HepG2 (cell line): ENCODE measurements around the gene SLC35B4. TPM values are rescaled to one million over a fixed set of nuclear protein-coding genes. Genes with fewer than 3 reads are reported as not detected.
A peak's percentile ranks its signal among the peaks of the same experiment; 100 is the strongest.

Experiments
- FOSL2 ChIP-seq: sonication (generic); formaldehyde crosslinking; IDR thresholded peaks from 2 replicates; pipeline ENCODE4 v1.4.0; 2020; ENCODE audit warnings: missing genetic modification reagents
- FOXA3 ChIP-seq: IDR thresholded peaks from 2 replicates; pipeline ENCODE4 v1.6.1; 2016; ENCODE audit warnings: missing genetic modification reagents, missing compliant biosample characterization
- NFE2 ChIP-seq: sonication (generic); formaldehyde crosslinking; IDR thresholded peaks from 2 replicates; pipeline ENCODE4 v1.4.0; 2020; ENCODE audit warnings: missing genetic modification reagents
- NR2F6 ChIP-seq, 2 experiments: IDR thresholded peaks; 2 replicates each; pipeline ENCODE4 v1.6.1; 2016; ENCODE audit warnings: antibody characterized with exemption in 1 of 2, mild to moderate bottlenecking in 1 of 2
- POLR2AphosphoS2 ChIP-seq: IDR thresholded peaks from 2 replicates; pipeline ENCODE4 v1.6.1; 2011; ENCODE audit warnings: low read depth, low read length, improper control_type of control experiment
- RORA ChIP-seq: sonication (generic); formaldehyde crosslinking; IDR thresholded peaks from 2 replicates; pipeline ENCODE4 v1.5.0; 2020; ENCODE audit warnings: mild to moderate bottlenecking, missing genetic modification reagents, moderate library complexity
- SP140L ChIP-seq: sonication (generic); formaldehyde crosslinking; IDR thresholded peaks from 2 replicates; pipeline ENCODE4 v1.4.0; 2020; ENCODE audit warnings: missing genetic modification reagents, borderline replicate concordance
- SRSF9 ChIP-seq: fragments of 200-400 bp; formaldehyde crosslinking; IDR thresholded peaks from 2 replicates; pipeline ENCODE4 v1.6.1; 2018; ENCODE audit warnings: borderline replicate concordance, mild to moderate bottlenecking, low read depth, low read length; ENCODE audit not compliant: insufficient read depth, poor library complexity, severe bottlenecking
- TGIF2 ChIP-seq: IDR thresholded peaks from 2 replicates; pipeline ENCODE4 v1.6.1; 2016; ENCODE audit warnings: control low read depth, missing compliant biosample characterization
- ZFYVE20 ChIP-seq: sonication (generic); formaldehyde crosslinking; IDR thresholded peaks from 2 replicates; pipeline ENCODE4 v1.8.0; 2023; ENCODE audit warnings: low read depth, mild to moderate bottlenecking, moderate library complexity, missing genetic modification reagents, borderline replicate concordance
- ZMYM3 ChIP-seq: sonication (generic); formaldehyde crosslinking; IDR thresholded peaks from 2 replicates; pipeline ENCODE4 v1.5.1; 2020; ENCODE audit warnings: mild to moderate bottlenecking, missing genetic modification reagents
- ZNF326 ChIP-seq: sonication (generic); formaldehyde crosslinking; IDR thresholded peaks from 2 replicates; pipeline ENCODE4 v1.4.0; 2020; ENCODE audit warnings: missing genetic modification reagents, borderline replicate concordance
- ZNF501 ChIP-seq: sonication (generic); formaldehyde crosslinking; IDR thresholded peaks from 2 replicates; pipeline ENCODE4 v1.5.1; 2020; ENCODE audit warnings: mild to moderate bottlenecking, moderate library complexity, missing genetic modification reagents
- polyA plus RNA-seq, 8 experiments: library from polyadenylated mRNA; depleted of rRNA in 3 of 8; stranded (reverse) in 7 of 8; unstranded in 1 of 8; fragments of >200 nt; fragmentation: Illumina TruSeq in 4 of 8; extraction: Trizol in 4 of 8; gene quantifications; 2 replicates each; pipeline versions ENCODE4 v1.2.1 to v1.2.3, GENCODE V29; 2011 to 2016; ENCODE audit warnings: low read depth in 4 of 8, missing spikeins in 1 of 8, mixed read lengths in 1 of 8; ENCODE audit not compliant: insufficient read depth in 1 of 8
- total RNA-seq, 5 experiments: library from RNA; depleted of rRNA; stranded (reverse); fragments of >200 nt; fragmentation: Illumina TruSeq; extraction: Trizol; gene quantifications; 2 replicates each; pipeline ENCODE4 v1.2.3, GENCODE V29; 2016; ENCODE audit warnings: low read depth in 1 of 5
- TF ChIP-seq, protein P1 (sequence below): sonication (generic); formaldehyde crosslinking; IDR thresholded peaks from 2 replicates; pipeline ENCODE4 v1.4.0; 2020; ENCODE audit warnings: missing genetic modification reagents
- TF ChIP-seq, protein P2 (sequence below): sonication (generic); formaldehyde crosslinking; IDR thresholded peaks from 2 replicates; pipeline ENCODE4 v1.5.0; 2020; ENCODE audit warnings: missing genetic modification reagents
- TF ChIP-seq, protein P3 (sequence below): sonication (generic); formaldehyde crosslinking; IDR thresholded peaks from 2 replicates; pipeline ENCODE4 v1.4.0; 2020; ENCODE audit warnings: missing genetic modification reagents
- TF ChIP-seq, protein P4 (sequence below): sonication (generic); formaldehyde crosslinking; IDR thresholded peaks from 2 replicates; pipeline ENCODE4 v1.8.0; 2023; ENCODE audit warnings: mild to moderate bottlenecking, missing genetic modification reagents
- TF ChIP-seq, protein P5 (sequence below): sonication (generic); formaldehyde crosslinking; IDR thresholded peaks from 2 replicates; pipeline ENCODE4 v1.4.0; 2020; ENCODE audit warnings: missing genetic modification reagents

Gene SLC35B4
- total and polyA plus RNA-seq, 2 of the 13 experiments (the other 11 are each of a cell fraction or from before 2014, with no cell fraction given), result 17.1 to 17.8 TPM

DNA sequence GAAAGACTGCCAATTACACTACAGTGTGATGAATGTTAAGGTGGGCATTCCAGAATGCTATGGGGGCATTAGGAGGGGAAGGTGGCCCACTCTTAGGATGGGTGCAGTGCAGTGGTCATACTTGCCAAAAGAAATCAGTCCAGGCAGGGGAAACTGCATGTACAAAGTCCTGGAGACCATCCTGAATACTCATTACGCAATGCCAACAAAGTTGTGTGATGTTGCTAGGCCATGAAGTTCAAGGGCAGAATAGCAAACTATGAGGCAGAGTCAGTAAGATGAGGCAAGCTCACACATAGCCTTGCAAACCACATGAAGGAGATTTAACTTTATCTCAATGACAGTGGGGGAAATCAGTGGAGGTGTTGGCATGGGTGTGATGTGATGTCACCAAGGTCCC is 49.8 kb upstream of the SLC35B4 start (continued):
- TF ChIP-seq, protein P1, sequence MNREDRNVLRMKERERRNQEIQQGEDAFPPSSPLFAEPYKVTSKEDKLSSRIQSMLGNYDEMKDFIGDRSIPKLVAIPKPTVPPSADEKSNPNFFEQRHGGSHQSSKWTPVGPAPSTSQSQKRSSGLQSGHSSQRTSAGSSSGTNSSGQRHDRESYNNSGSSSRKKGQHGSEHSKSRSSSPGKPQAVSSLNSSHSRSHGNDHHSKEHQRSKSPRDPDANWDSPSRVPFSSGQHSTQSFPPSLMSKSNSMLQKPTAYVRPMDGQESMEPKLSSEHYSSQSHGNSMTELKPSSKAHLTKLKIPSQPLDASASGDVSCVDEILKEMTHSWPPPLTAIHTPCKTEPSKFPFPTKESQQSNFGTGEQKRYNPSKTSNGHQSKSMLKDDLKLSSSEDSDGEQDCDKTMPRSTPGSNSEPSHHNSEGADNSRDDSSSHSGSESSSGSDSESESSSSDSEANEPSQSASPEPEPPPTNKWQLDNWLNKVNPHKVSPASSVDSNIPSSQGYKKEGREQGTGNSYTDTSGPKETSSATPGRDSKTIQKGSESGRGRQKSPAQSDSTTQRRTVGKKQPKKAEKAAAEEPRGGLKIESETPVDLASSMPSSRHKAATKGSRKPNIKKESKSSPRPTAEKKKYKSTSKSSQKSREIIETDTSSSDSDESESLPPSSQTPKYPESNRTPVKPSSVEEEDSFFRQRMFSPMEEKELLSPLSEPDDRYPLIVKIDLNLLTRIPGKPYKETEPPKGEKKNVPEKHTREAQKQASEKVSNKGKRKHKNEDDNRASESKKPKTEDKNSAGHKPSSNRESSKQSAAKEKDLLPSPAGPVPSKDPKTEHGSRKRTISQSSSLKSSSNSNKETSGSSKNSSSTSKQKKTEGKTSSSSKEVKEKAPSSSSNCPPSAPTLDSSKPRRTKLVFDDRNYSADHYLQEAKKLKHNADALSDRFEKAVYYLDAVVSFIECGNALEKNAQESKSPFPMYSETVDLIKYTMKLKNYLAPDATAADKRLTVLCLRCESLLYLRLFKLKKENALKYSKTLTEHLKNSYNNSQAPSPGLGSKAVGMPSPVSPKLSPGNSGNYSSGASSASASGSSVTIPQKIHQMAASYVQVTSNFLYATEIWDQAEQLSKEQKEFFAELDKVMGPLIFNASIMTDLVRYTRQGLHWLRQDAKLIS (CRISPR knock-in tag), result no peak
- no peak for TF ChIP-seq ZNF501 (CRISPR knock-in tag)
- TF ChIP-seq, protein P2, sequence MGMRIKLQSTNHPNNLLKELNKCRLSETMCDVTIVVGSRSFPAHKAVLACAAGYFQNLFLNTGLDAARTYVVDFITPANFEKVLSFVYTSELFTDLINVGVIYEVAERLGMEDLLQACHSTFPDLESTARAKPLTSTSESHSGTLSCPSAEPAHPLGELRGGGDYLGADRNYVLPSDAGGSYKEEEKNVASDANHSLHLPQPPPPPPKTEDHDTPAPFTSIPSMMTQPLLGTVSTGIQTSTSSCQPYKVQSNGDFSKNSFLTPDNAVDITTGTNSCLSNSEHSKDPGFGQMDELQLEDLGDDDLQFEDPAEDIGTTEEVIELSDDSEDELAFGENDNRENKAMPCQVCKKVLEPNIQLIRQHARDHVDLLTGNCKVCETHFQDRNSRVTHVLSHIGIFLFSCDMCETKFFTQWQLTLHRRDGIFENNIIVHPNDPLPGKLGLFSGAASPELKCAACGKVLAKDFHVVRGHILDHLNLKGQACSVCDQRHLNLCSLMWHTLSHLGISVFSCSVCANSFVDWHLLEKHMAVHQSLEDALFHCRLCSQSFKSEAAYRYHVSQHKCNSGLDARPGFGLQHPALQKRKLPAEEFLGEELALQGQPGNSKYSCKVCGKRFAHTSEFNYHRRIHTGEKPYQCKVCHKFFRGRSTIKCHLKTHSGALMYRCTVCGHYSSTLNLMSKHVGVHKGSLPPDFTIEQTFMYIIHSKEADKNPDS (CRISPR knock-in tag), result no peak
- no peak for TF ChIP-seq SP140L
- TF ChIP-seq ZMYM3 (CRISPR knock-in tag), result peak; percentile 55; the same call in 1 of the 2 replicates
- no peak for TF ChIP-seq SRSF9
- TF ChIP-seq FOXA3 (CRISPR knock-in tag), result peak; percentile 90
- TF ChIP-seq, protein P3, sequence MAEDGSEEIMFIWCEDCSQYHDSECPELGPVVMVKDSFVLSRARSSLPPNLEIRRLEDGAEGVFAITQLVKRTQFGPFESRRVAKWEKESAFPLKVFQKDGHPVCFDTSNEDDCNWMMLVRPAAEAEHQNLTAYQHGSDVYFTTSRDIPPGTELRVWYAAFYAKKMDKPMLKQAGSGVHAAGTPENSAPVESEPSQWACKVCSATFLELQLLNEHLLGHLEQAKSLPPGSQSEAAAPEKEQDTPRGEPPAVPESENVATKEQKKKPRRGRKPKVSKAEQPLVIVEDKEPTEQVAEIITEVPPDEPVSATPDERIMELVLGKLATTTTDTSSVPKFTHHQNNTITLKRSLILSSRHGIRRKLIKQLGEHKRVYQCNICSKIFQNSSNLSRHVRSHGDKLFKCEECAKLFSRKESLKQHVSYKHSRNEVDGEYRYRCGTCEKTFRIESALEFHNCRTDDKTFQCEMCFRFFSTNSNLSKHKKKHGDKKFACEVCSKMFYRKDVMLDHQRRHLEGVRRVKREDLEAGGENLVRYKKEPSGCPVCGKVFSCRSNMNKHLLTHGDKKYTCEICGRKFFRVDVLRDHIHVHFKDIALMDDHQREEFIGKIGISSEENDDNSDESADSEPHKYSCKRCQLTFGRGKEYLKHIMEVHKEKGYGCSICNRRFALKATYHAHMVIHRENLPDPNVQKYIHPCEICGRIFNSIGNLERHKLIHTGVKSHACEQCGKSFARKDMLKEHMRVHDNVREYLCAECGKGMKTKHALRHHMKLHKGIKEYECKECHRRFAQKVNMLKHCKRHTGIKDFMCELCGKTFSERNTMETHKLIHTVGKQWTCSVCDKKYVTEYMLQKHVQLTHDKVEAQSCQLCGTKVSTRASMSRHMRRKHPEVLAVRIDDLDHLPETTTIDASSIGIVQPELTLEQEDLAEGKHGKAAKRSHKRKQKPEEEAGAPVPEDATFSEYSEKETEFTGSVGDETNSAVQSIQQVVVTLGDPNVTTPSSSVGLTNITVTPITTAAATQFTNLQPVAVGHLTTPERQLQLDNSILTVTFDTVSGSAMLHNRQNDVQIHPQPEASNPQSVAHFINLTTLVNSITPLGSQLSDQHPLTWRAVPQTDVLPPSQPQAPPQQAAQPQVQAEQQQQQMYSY, result no peak
- TF ChIP-seq NFE2, result no peak
- no peak for TF ChIP-seq RORA (CRISPR knock-in tag)
- TF ChIP-seq NR2F6 (IDR thresholded peaks at IDR 0.05), result no peak
- peak; percentile 72; the same call in 1 of the 2 replicates for TF ChIP-seq NR2F6 (CRISPR knock-in tag; IDR thresholded peaks at IDR 0.05)
- TF ChIP-seq, protein P4, sequence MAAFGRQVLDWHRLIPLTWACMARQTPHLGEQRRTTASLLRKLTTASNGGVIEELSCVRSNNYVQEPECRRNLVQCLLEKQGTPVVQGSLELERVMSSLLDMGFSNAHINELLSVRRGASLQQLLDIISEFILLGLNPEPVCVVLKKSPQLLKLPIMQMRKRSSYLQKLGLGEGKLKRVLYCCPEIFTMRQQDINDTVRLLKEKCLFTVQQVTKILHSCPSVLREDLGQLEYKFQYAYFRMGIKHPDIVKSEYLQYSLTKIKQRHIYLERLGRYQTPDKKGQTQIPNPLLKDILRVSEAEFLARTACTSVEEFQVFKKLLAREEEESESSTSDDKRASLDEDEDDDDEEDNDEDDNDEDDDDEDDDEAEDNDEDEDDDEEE (CRISPR knock-in tag), result no peak
- peak; percentile 88 for TF ChIP-seq FOSL2 (CRISPR knock-in tag)
- no peak for TF ChIP-seq ZNF326 (CRISPR knock-in tag)
- TF ChIP-seq, protein P5, sequence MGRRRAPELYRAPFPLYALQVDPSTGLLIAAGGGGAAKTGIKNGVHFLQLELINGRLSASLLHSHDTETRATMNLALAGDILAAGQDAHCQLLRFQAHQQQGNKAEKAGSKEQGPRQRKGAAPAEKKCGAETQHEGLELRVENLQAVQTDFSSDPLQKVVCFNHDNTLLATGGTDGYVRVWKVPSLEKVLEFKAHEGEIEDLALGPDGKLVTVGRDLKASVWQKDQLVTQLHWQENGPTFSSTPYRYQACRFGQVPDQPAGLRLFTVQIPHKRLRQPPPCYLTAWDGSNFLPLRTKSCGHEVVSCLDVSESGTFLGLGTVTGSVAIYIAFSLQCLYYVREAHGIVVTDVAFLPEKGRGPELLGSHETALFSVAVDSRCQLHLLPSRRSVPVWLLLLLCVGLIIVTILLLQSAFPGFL, result no peak
- TF ChIP-seq ZFYVE20 (CRISPR knock-in tag), result no peak
- peak; percentile 68; the same call in 1 of the 2 replicates for TF ChIP-seq TGIF2 (CRISPR knock-in tag)
- TF ChIP-seq POLR2AphosphoS2, result no peak
